Activated CD4-positive, alpha-beta T cell treated with anti-CD3 and anti-CD28 coated beads, Interleukin-2, amount 50 U/mL, for 1 hour (primary cell): ENCODE measurements around the gene ZSCAN1.
"Not testable (repeated sequence)": the region's sequence is repeated elsewhere in the genome, so short reads cannot be mapped to it uniquely, and the experiment has no call there.

ENCODE experiments used
- DNase-seq: peaks from one replicate; pipeline ENCODE4 v3.0.0-alpha.2; 2020

The ZSCAN1 gene, protein sequence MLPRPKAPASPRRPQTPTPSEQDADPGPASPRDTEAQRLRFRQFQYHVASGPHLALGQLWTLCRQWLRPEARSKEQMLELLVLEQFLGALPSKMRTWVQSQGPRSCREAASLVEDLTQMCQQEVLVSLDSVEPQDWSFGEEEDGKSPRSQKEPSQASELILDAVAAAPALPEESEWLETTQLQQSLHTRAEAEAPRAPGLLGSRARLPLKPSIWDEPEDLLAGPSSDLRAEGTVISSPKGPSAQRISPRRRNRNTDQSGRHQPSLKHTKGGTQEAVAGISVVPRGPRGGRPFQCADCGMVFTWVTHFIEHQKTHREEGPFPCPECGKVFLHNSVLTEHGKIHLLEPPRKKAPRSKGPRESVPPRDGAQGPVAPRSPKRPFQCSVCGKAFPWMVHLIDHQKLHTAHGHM

DNA sequence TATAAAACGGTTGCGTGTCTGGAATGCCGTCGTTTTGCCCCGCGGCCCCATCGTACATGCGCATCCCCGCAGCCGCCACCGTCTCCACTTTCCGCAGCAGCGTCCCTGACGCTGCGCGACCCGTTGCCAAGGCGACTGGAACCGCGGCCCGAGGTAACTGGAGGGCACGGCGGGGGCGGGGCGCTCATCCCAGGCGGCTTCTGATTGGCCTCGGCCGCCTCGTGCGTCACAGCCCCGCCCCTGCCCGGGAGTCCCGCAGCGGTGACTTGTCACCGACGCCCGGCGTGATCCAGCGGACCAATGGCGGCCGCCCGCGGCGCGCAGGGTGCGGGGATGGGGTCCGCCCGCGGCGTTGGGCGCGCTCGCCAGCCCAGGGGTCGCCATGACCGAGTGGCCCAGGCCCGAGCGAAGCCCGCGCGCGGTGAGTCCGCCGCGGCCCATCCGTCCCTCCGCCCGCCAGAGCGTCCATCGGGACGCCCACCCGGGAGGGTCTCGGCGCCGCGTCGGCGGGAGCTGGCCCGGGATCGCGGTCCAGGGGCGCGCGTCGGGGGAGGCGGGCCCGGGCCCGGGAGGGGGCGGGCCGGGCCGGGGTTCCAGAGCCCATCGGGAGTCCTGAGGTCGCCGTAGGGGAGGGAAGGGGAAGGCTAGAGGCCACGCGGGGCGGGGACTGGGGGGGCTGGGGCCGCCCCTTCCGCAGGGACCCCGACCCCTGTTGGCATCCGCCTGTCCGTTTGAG is at the start of gene ZSCAN1:
Gene ZSCAN1, plus strand, starts transcription at position 285 of the 736 bp plus-strand sequence. CDS start 3,812 bp downstream, outside the sequence.
- DNase-seq = no peak

DNA sequence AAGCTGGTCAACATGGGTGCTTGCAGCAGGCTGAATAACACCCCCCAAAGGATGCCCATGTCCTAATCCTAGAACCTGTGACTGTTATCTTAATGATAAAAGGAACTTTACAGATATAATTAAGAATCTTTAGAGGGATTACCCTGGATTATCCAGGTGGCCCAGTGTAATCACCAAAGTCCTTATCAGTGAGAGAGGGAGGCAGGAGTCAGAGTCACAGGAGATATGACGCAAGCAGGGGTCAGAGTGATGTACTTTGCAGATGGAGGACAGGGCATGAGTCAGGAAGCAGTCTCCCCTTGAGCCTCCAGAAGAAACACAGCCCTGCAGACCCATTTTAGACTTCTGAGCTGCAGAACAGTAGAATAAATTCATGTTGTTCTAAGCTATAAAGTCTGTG is 41.0 kb upstream of the ZSCAN1 start:
- DNase-seq = no peak

DNA sequence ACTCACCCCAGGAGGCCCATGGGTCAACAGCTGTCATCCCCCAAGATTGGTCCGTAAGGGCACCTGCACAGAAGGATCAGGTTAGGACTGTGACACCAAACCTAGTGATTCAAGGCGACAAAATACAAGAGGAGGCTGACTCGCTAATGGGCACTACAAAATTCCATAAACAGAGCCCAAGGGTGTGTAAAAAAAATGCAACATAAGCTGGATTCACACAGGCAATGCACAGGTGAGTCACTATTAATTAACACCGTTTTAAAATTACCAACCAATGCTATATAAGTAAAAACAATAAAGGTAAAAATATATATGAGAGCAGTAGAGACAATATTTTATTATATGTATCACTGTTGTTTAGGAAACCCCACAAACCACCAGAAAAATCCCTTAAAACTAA is 33.1 kb upstream of the ZSCAN1 start:
- no peak for DNase-seq

DNA sequence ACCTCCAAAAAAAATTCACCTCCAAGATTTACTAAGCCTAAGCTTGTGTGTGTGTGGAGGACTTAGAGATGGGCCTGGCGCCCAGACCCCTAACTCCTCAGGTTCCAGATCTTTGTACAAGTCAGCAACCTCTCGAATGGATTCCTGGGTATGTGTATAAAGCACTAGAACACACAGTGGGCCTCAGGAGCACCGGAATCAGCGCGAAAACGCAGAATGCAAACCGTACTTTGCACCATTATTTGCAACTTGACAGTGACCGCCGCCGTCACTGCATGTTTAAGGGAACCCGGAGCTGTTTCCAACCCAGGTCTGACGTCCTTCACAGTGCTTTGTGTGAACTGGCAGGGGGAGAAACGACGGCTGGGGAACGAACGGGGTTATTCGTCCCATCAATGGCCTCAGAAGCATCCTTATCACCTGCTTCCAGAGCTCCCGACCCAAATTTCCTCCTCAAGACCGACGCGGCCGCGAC is 31.9 kb upstream of the ZSCAN1 start:
- DNase-seq = peak; percentile 10

DNA sequence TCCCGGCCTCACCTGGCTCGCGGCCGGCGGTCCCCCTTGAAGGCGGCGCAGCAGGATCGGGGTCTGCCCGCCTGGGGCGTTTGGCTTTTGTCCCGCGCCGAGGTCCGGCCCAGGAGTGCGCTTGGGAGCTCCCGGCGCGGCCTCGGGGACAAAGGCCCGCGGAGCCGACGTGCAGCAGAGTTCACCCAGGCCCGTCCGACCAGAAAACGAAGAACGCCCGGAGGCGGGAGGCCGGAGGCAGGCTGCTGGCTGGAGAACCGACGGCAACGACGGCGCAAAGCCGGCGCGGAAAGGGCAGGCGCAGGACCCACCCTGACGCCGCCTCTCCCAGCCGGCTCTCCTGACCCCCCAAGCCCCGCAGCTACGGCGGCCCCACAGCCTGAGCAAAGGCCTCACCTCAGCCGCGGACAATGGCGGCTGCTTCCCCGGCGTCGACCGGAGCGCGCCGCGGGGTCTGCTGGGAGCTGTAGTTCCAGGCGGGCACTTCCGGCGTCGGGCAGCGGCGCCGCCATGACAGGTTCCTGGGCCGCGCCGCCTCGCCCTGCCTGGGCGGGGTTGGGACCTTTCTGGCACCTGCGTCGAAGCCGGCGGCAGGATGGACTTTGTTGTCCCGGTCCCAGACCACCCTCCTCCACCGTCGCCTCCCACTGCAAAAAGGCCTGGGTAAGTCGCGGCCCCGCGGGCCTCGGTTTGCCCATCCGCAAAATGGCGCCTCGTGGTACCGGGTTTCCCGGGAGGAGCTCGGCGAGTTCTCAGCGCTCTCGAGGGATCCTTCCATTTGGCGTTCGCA is 31.2 kb upstream of the ZSCAN1 start, which contains the start of gene ZNF606:
Gene ZNF606, minus strand, starts transcription at position 437 of the 790 bp plus-strand sequence. CDS start 1,501 bp downstream, outside the sequence.
- peak; percentile 82 for DNase-seq

DNA sequence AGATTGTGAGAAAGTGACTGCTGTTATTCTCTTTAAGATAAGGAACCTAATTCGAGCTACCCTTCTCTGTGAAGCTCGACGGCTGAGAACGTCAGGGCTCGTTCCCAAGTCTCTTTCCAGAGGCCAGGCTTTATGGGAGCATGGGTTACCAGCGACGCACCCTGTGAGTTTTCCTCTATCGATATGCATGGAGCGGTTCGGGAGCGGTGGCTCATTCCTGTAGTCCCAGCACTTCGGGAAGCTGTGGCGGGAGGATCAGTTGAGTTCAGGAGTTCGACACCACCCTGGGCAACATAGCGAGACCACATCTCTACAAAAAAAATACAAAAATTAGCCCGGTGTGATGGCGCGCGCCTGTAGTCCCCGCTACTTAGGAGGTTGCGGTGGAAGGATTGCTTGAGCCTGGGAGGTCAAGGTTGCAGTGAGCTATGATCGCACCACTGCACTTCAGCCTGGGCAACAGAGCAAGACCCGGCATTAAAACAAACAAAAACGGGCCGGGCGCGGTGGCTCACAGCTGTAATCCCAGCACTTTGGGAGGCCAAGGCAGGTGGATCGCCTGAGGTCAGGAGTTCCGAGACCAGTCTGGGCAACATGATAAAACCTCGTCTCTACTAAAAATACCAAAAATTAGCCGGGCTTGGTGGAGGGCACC is 30.5 kb upstream of the ZSCAN1 start:
- DNase-seq = no peak

DNA sequence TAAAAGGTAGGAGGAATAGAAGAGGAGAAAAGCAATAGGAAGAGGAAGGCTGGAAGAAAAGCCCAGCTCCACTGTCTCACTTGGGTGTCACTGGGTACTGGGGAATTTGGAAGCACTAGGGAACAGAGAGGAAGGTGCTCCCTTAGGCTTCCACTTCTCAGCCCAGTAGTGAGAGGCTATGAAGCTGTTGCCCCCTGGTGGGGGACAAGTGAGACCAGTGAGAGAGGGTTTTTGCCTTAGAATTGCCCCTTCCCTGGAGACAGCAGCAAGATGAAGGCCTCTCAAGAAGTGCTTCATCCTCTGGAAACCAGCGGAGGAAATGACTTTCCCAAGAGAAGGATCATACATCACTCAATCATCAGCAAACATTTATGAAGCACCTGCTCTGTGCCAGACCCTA is 26.5 kb upstream of the ZSCAN1 start:
- no peak for DNase-seq

DNA sequence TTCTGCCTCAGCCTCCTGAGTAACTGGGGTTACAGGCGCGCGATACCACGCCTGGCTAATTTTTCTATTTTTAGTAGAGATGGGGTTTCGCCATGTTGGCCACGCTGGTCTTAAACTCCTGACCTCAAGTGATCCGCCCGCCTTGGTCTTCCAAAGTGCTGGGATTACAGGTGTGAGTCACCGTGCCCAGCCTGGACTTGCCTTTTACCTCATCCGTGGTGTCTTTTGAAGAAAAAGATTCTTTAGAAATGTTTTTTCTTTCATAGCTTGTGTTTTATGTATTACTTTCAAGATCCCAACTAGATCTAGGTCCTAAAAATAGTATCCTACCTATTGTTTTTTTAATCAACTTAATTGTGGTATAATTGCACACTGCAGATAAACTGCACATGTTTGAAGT is 24.9 kb upstream of the ZSCAN1 start:
- DNase-seq = not testable (repeated sequence)

DNA sequence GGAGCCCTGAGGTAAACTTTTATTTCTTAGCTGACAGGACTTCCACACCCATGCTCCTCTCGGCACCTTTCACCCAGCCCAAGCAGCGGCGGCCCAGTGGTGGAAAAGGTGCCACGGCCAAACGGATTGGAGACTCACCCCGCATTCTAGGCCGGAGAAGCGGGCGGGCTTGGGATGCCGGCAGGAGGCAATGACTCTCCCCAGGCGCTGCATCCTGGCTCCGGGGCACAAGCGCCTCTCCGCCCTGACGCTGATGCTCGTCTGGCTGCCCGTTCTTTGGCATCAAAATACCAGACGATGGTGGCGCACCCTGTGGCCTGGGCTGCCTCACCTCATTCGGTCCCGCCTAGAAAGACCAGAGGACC is 24.5 kb upstream of the ZSCAN1 start:
- no peak for DNase-seq

DNA sequence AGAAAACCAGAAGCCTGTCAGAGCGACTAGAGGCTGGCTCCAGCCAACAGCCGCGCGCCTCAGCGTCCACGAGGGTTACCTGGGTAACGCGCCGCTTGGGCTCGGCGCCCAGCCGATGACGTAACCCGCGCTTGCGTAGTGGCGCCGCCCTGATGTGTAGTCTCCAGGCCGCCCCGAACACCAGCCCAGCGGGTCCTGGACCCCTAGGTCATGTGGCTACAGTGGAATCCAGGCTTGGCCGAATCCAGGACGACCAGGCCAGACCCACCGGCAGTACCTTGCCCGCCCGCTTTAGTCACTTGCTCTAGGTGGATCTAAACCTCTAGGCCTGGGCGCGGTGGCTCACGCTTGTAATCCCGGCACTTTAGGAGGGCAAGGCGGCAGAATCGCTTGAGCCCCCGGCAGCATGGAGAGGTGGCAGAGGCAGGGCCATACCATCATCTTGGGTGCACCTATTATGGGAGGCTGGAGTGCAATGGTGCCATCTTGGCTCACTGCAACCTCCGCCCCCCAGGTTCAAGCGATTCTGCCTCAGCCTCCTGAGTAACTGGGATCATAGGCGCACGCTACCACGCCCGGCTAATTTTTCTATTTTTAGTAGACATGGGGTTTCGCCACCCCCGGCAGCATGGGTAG is 24.0 kb upstream of the ZSCAN1 start:
- peak; percentile 7 for DNase-seq

DNA sequence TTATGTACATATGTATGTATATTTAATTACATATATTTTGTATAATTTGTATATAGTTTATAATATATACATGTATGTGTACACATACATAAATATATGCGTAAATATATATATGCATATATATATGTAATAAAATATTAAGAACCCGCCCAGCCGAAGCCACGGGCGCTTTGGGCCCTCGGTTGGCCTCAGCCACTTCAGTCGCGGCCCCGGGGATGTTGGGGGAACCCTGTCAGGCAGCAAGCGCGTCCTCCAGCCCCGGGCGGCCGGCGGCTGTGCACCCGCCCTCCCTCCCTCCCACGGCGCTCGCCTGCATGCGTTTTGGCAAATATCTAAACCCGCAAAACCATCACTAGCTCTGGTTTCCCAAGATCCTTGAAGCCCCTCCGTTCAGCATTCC is 23.3 kb upstream of the ZSCAN1 start:
- DNase-seq = no peak

DNA sequence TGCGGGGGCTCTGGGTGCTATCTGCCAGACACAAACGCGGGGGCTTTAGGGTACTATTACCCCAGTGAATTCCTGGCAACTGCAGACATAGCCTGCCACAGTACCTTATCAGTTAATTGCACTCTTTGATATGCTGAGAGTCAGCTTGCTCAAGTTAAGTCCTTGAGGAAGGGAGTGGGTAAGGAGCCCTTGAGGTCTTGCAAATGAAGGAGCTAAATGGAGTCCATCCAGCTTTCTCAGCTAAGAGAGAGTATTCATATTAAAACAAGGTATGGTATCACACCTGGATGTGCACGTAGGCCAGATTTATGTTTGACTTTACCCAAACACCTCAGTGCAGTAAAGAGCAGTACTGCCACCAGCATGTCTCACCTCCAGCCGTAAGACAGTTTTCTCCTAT is 19.7 kb upstream of the ZSCAN1 start:
- DNase-seq = no peak

DNA sequence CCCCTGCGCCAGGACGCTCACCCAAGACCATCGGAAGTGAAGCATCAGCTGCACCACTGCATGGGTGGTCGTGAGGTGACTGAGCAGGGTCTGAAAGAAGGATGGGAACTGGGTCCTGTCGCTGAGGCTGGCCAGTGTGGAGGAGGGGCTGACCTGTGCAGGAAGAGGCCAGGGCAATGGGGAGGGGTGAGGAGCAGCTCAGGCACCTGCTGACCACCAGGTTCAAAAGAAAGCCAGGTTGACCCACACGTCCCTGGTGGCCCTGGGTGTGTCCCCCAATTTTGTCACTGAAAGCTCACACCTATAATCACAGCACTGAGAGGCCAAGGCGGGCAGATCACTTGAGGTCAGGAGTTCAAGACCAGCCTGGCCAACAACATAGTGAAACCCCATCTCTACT is 13.7 kb upstream of the ZSCAN1 start:
- DNase-seq = no peak

DNA sequence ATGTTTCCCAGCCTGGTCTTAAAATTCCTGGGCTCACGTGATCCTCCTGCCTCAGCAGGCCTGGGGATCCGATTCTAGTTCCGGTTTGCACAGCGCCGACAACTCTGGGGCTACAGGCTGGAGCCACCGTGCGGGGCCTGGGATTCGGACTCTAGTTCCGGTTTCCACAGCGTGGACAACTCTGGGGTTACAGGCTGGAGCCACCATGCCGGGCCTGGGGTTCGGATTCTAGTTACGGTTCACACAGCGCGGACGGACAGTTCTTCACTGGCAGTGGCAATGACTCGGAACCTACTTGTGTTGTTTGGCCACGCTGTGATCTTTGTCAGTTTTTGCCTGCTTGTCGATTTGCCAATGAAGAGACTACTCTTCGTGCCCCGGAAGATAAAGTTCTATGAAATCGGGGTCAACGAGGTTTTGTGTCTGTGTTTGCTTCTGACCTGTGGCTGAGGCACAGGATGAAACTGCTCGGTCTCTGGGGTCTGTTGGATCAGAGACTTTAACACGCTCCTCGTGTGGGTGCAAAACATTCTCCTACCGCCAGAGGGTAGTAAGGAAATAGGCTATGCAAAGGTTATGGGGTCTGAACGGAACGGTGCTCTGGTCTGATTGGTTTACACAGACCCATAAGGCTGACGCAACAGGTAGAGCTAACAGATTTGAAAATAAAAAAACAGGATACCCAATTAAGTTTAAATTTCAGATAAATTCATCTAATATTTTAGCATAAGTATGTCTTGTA is 12.1 kb upstream of the ZSCAN1 start:
- DNase-seq = peak; percentile 21

DNA sequence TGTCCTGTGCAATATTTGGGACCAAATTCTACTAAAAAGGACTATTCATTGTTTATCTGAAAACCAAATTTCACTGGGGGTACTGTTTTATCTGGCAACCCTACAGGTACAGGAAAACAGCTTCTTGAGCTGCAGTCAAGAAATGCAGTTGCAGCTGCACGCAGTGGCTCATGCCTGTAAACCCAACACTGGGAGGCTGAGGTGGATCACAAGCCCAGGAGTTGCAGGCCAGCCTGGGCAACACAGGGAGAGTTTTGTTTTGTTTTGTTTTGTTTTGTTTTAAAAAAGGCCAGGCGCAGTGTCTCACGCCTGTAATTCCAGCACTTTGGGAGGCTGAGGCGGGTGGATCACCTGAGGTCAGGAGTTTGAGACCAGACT is 11.6 kb upstream of the ZSCAN1 start:
- no peak for DNase-seq

DNA sequence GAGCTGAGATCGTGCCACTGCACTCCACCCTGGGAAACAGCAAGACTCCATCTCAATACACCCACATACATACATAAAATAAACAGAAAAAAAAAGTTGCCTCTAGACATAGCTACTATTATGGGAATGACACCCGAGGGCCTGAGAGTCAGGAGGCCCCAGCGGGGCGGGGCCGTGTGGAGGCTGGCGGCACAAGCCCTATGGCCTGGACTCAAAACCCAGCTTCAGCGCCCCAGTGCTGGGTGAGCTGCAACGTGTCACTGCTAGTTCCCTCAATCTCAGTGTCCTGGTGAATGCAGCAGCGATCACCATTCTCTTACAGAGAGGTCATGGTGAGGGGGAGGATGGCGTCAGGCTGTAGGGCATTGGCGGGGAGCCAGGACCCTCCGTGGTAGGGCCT is 9.2 kb upstream of the ZSCAN1 start:
- no peak for DNase-seq

DNA sequence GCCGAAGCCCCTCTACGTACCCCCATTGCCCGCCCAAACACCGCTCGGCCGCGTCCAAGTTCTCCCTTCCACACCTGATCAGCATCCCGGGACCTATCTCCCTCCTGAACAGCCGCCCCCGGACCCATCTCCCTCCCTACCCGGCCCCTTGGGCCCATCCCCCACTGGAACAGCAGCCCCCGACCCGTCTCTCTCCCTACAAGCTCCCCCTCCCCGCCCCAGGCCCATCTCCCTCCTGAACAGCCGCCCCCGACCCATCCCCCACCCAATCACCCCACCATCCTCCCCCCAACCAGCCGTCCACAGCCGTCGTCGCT is 610 bp downstream of the ZSCAN1 start:
- DNase-seq = no peak

DNA sequence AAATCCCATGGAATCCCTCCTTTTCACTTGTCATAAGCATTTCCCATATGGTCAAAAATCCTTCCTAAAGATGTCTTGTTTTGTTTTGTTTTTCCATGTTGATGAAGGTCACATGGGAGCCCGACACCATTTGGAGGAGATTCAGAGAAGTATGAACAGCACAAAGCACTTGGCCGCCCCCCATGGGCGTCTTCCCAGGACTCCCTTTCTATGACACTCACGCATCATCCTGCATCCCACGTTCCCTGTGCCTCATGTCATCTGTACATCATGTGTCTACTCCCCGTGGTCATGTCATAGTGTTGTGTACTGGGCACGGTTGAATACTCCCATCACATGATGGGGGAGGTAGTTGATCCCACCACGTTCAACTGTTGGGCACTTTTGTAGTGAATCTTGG is 2.0 kb downstream of the ZSCAN1 start:
- no peak for DNase-seq

DNA sequence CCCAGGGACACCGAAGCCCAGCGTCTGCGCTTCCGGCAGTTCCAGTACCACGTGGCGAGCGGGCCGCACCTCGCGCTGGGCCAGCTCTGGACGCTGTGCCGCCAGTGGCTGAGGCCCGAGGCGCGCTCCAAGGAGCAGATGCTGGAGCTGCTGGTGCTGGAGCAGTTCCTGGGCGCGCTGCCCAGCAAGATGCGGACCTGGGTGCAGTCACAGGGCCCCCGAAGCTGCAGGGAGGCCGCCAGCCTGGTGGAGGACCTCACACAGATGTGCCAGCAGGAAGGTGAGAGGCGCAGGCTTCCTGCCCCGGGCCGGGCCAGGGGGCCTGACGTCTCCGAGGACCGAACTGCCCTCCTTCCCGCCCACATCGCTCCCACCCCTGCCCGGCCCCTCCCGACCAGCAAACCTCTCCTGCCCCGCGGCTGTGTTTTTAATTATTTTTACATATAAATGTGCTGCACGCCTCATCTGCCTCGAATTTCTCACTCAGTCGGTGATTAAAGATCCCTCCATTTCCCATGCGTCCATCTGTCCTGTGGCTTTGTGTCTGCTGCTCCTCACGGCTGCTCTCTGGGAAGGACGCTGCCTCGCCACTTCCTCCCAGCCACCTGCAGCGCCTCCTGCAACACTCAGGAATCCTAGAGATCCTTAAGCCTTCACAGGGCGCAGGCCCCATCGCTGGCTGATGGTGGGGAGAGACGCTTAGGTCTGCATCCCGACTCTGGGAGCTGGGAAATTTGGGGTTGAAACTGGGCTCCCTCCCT is 4.3 kb downstream of the ZSCAN1 start:
- DNase-seq = no peak

DNA sequence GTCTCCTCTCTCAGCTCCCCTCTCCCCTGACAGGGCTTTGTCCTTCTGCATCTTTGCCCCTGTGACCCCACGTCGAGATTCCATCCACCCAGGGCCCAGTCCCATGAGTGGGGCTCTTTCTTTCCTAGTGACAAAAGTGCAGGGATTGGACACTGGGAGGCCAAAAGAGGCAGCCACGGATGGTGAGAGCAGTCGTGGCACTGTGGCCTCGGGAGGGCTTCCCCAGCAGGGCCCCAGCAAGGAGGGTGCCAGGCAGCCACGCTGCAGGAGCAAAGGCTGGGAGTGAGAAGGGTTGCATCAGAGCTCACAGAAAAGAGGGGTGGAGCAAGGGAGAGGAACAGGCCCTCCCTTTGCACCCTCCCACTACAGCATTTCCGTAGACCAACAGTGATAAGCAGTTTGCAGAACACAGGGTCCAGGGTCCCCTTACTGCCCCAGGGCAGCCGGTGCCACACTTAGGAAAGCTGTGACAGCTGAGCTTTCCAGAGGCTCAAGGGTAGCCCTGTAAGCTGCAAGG is 4.9 kb downstream of the ZSCAN1 start:
- no peak for DNase-seq
